NCI-H146 (cell line): ENCODE results near the gene YTHDF1.

ENCODE experiments used
- DNase-seq: peaks from one replicate; lab custom pipeline; 2025; lab: John Stamatoyannopoulos, UW

Gene YTHDF1

DNA sequence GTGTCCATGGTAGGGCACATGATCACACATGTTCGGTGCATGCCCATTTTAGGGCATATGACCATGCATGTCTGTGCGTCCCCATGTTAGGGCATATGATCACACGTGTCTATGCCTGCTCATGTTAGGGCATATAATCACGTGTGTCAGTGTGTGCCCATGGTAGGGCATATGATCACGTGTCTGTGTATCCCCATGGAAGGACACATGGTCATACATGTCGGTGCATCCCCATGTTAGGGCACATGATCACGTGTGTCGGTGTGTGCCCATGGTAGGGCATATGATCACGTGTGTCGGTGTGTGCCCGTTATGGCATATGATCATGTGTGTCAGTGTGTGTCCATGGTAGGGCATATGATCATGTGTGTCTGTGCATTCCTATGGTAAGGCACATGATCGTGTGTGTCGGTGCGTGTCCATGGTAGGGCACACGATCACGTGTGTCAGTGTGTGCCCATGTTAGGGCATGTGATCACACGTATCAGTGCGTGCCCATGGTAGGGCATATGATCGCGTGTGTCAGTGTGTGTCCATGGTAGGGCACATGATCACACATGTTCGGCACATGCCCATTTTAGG, 30.6 kb downstream of the YTHDF1 start:
- no peak for DNase-seq

DNA sequence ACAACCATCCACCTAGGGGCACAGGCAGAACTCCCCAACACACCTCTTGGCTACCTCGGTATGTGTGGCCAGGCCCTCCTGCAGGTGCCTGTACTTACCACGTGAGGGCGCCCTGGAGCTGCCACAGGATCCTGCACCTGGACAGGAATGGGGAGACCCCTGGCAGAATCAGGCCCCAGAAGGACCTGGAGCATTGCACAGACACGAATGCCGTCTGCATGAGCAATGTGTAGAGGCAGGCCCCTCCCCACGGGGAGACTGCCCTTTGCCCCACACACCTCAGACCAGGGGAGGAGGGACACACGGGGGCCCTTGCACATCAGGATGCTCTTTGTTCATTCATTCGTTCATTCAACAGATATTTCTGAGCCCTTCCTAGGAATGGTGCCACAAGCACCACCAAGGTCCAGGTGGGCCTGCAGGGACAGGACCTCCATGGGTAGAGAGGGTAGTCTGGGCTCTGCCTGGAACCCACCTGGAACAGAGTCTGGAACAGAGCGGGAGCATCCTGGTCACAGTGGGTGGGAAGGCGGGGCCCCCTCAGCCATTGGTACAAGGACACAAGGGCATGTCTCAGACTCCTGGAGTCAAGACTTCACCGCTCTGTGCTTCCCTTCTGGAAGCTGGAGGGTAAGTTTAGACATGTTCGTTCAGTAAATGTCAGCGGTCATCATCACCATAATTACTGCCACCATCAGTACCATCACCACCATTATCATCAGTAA, 32.3 kb downstream of the YTHDF1 start:
- DNase-seq = peak; percentile 50

DNA sequence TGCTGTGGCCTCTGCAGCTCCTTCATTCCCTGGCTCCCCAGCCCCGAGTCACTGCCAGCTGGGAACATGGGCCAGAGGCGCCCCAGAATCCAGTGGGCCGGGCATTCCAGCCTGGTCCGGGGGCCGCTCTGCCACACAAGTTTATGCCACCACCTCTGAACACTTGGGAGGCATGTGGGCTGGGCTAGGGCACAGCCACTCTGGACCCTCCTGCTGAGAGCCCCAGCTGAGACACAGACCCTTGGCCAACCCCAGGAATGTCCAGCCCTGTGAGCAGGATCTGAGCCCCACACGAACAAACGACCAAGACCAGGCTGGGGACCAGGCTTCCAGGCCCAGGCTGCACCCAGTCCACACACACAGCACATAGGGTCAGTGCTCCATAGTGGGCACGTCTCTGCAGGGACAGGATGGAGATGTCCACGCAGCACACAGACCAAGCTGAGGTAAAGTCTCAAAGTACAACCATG, 33.0 kb downstream of the YTHDF1 start:
- DNase-seq = no peak

DNA sequence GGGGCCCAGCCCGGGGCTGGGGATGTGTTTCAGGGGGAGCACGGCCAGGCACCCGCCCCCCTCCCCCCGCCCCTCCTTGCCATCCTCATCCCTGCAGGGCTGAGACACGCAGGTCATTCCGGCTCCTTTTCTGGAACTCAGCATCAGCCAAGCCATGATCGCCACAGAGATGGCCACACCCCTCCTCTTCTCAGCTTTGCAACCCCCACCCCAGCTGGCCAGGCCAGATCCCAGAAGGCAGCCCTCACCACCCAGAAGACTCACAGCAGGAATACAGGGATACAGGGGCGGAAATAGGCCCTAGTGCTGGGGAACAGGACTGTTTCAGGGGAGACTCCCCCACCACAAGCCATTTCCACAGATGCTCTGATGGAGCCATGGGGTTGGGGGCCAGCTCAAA, 33.5 kb downstream of the YTHDF1 start:
- DNase-seq = no peak

DNA sequence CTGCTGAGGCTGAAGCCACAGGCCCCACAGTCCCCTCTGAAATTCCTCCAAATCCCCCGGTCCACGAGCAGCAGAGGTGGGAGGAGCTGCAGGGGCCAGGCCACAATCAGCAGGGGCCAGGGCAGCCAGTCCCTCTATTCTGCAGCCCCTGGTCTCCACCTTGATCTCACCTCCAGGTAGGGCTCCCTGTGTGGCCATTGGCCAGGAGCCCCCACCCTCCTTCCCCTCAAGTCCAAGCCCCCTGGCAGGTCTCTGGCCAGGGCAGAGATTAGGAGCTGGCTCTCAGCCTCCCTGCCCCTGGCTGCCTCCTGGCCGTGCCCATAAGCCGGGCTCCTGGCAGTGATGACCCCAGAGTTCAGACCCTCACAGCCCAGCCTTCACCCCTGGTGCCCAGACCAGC, 34.7 kb downstream of the YTHDF1 start:
- no peak for DNase-seq

DNA sequence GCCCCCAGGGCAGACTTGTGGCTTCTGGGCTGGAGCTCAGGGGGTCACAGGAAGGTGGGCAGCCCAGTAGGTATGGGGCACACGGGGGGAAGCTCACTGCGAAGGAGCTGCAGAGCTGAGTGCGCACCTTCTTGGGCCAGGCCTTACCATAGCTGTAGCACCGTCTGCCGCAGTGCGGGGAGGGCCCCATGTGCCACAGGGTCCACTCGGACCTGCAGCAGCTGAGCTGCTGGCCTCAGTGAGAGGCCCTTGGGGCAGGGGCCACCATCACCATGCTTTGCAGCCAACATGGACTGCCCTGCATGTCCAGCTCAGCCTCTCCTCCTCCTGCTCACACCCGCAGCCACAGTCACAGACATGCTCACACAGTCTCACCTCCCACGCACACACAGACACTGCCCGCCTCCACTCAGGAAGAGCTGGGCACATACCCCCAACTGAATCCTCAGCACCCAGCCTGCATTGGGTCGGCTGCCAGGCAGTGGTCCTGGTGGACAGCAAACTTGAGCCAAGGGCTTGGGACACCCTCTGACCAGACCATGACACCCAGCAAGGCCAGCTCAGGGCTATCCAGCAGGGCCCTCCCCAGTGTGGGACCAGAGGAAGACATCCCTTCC, 35.3 kb downstream of the YTHDF1 start:
- no peak for DNase-seq

DNA sequence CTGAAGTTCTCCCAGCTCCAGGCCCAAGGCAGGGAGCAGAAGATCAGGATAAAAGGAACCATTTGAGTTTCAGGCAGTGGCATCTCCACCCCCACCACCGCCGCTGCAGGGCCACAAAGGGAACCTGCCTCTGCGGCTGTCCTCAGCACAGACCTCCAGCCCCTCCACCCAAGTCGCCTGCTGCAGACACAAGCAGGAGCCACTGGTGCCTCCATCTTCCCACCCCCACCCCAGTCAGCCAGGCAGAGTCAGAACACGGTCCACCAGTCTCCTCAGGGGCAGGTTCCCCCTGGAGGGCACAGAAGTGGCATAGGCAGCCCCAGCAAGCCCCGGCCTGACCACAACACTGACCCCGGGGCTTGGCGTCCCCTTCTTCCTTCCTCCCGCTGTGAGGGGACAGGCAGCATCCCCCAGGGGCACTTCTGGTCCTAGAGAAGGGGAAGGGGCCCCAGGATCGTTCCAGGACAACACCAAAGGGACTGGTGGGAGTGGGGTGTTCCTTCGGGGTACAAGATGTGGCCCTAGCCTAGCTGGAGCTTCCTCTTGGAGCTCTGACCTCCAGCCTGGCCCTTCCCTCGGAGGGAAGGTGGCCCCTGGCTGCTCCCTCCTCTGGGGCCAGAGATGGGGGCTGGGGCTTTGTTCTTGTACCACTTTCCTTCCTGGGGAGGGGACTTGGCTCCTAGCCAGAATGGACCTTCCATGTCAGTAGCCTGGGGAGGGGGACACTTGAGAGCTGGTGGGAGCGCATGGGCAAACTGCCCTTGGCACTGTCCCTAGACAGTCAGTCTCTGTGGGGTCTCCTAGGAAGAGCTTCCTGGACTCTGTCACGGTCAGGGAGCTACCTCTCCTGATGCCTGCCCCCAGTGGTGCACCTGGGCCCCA, 36.0 kb downstream of the YTHDF1 start:
- DNase-seq = no peak

DNA sequence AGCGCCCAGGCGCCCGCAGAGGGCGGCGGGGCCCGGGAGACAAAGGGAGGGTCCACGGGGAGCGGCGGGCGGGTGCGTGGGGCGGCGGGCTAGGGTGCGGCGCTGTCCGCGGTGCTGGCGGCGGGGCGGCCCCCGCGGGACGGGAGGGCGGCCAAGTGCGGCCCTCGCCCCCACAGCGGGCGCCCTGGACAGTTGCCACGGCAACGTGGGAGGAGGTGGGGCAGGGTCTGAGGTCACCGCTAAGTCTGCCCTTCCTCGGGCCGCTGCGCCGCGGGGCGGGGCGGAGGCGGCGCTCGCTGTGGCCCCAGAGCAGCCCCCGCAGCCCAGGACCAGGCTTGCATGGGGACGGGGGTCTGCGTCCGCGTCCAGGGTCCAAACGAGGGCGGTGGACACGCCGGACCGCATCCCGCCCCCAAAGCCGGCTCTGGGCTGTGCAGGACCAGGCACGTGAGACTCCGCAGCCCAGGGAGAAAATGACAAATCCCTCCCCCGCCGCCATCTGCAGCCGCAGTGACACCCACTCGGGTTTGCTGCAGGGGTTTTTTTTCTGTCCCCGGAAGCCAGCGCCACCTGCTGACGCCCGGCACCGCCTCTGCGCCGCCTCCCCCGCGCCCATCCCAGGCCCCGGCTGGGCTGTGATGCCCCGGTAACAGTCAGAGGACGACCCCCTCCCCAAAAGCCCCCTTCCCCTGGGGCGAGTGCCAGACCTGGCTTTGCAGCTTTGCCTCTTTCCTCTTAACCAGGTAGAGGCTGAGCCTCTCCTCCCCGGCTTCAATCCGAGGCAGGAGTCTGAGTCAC, 36.8 kb downstream of the YTHDF1 start:
- DNase-seq = peak; percentile 71

DNA sequence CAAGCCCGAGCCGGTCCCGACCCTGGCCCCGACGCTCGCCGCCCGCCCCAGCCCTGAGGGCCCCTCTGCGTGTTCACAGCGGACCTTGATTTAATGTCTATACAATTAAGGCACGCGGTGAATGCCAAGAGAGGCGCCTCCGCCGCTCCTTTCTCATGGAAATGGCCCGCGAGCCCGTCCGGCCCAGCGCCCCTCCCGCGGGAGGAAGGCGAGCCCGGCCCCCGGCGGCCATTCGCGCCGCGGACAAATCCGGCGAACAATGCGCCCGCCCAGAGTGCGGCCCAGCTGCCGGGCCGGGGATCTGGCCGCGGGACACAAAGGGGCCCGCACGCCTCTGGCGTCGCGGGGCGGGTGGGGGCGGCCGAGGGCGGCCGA, 37.5 kb downstream of the YTHDF1 start:
- peak; percentile 61 for DNase-seq

DNA sequence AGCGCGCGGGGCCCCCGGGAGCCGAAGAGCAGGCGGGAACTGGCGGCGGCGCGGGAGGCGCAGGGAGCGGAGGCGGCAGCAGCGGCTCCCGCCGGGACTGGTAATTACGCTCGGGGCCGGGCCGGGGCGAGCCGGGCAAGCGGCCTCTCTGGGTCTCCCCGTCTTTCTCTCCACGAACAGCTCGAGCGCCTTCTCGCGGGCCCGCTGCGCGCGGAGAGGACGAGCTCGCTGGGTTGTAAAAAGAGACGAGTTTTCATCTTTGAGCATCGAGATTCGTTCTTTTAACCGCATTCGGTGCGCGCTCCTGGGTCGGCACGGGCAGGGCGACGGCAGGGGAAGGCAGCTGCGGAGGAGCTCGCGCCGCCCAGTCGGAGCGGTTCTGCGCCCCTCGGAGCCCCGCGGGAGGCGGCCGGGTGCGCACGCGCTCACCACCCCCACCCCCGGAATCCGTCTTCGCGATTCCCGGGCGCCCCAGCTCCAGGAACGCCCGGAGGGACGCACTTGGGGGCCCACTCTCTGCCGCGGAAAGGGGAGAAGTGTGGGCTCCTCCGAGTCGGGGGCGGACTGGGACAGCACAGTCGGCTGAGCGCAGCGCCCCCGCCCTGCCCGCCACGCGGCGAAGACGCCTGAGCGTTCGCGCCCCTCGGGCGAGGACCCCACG, 38.0 kb downstream of the YTHDF1 start:
- peak; percentile 28 for DNase-seq

DNA sequence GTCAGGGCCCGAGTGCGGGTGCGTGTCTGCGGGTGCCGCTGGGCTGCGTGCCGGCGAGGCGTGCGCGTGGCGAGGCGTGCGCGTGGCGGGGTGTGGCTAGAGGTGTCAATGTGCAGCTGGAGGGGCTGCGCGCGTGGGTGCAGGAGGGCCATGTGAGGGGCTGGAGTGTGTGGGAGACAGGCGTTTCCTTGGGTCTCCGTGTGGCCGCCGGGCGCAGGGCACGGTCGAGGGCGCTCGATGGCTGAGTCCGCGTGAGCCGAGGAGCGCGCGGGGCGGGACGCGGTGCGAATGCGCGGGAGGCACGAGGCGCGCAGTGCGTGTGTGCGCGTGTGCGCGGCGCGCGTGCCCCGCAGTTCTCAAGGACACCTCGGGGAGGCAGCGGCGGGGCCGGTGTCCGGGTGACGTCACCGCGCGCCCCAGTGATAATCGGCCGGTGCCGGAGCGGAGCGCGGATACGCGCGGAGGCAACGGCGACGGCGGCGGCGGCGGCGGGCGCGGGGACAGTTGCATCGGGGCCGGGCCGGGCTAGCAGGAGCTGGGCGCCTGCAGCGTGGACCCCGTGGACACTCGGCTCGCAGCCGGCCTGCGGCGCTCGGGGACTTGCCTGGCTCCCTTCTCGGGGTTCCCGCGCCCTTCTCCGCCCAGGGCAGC, 38.7 kb downstream of the YTHDF1 start:
- peak; percentile 39 for DNase-seq

DNA sequence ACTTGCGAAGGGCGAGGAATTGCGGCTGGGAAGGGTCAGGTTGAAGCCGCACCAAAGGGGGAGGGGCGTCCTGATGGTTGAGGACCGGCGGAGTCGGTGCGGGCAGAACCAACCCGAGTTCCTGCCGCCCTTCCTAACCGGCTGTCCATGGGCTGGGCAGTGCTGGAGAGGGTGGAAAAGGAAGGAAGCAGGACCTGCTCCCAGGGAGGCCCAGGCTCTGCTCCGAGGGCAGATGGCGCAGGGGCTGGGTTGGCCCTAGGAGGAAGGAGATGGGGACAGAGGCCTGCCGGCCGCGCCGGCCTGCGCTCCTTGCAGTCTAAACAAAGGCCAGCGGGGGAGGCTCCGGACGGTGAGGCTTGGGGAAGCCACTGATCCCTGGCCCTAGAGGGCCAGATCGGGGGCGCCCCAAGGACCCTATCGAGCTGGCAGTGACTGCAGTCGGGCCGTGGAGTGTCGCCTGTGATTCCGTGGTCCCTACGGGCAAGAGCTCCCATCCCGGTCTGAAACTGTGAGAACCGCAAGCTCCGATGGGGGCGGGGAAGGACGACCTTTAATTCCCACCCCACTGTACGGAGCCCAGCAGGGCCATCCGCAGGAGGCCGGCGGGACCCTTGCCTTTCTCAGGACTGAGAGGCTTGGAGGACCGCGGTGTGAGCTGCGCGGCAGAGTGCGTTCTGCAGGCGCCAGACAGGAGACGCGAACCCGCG, 39.4 kb downstream of the YTHDF1 start:
- DNase-seq = peak; percentile 34

DNA sequence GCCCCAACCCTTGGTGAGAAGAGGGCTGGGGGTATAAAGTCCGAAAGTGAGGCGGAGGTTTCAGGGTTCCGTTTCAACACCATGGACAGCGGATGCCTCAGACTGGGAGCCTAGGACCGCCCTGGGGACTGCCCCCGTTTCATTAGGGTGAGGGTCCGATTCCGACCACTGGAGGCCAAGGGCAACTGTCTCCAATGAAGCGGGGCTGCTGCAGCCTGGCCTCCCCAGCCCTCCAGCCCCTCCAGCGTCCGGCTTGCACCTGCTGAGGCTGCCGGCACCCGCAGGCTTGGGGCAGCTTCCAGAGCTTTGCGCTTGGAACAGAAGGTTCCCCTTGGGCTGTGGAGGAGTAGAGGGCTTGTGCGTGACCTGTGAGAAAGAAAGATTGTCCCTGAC, 39.9 kb downstream of the YTHDF1 start:
- no peak for DNase-seq

DNA sequence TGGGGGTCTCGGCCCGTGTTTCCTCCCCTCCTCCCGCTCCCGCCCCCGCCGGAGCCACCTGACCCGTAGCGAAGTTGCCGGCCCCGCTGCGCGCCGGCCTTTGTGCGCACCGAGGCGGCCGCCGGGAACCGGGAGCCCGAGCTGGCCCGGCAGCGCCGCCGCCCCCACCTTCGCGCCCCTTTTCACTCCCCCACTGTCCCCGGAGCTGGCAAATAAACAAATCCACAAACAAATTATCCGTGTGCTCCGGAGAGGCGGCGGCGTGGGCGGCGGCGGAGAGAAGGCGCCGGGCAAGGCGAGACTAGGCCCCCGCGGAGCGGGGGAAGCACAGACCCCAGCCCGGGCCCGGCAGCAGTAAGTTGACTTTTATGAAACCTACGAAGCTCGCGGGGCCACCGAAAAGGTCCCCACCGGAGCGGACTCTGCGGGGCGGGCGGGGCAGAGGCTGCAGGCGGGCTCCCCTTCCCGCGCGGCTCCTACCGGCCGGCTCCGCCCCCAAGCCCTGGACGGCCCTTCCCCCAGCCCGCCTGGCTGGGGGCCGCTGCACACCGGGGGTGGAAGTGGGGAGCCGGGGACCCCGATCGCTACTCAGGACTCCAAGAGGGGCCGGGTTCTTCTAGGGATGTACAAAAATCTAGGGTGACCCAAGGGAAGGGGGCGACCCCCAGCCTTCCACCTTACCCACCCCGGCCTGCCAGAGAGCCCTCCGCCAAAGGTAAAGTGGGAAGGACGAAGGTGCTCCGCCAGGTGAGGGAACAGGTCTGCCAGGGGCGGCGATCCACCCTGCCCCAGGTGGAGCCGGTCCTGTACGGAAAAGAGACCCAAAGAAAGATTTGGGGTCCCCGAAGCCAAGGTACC, 40.7 kb downstream of the YTHDF1 start:
- no peak for DNase-seq

DNA sequence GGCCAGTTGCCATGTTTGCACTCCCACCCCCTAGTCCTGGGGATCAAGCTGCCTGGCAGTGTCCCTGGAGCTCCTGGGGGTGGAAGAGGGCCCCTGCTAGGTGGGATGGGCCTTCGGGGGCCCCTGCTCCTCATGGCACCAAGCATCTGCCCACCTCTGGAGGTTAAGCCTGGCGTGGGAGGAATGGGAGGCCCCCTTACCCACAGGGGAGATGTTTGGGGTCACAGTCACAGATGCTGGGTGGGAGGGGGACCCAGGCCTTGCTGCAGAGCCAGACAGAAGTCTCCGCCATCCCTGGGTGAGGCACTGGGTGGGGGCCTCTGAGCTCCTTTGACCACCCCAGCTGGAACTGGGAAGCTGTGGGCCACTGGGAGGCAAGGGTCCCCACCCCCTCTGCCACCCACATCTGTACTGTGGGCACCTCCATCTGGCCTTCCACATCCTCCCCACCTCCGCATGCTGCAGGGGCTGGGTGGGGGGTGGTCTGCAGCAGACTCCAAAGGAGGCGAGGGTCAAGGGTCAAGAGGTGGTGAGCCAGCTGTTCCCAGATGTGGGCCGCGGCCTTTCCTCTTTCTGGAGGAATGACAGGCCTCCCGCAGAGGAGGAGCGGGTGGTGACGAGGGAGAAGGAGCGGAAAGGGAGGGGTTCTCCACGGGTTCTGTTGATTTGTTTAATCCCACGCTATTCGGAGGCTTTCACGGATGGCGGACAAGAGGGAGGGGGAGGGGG, 41.5 kb downstream of the YTHDF1 start:
- no peak for DNase-seq

DNA sequence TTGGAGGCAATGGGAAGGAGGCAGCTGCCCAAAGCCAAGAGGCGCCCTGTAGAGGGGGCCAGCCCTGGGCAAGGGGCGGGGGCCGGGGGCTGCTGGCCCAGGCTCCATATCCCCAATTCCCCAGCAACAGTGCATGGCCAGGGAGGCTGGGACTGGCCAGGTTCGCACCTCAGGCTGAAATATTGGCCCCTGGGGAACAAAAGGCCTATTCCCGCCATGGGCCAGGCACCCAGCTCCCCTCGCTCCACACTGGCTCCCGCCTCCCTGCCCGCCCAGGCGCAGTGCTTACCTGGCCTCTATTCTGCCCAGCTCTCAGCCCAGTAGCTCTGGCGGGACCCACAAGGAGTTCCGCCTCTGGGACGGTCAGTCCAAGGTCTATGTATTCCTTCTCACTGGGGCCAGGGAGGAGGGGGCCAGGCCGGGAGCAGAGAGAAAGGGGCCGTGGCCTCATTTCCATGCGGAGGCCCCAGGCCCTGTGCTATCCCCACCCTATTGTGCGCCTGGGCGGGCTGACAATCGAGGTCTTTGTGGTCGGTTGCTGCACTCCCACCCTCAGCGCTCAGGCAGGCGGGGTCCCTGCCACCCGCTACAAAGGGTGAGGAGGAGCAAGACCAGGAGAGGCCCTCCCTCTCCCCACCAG, 42.3 kb downstream of the YTHDF1 start:
- no peak for DNase-seq

DNA sequence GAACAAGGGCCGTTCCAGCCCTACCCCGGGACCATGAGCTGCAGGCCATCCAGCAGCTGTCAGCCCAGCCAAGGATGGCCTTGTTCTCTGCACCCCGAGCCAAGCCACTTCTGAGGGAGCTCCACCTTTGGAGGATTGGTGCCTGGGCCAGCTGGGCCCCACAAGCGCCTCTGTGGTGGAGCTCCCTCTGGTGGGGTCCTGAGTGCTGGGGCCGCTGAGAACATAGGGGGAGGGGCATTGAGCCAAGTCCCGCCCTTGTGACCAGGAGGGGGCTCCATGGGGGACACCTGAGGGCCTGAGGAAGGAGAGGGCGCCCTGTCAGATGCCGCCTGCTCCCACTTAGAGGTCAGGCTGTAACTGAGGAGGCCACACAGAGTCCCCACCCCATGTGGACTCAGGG, 43.2 kb downstream of the YTHDF1 start:
- DNase-seq = no peak

DNA sequence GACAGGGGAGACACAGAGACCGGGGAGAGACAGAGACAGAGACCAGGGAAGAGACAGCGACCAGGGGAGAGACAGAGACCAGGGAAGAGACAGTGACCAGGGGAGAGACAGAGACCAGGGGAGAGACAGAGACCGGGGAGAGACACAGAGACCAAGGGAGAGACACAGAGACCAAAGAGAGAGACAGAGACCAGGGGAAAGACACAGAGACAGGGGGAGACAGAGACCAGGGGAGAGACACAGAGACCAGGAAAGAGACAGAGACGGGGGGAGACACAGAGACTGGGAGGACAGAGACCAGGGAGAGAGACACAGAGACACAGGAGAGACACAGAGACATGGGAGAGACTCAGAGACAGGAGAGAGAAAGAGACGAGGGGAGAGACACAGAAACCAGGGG, 43.9 kb downstream of the YTHDF1 start:
- DNase-seq = no peak
